Right atrium auricular region (tissue), 2 donors: ENCODE results near the gene DNAH10. TPM values are rescaled to one million over a fixed set of nuclear protein-coding genes. Genes with fewer than 3 reads are reported as not detected.

Experiments
- DNase-seq: peaks from one replicate; pipeline ENCODE4 v3.0.0-alpha.2; 2019; ENCODE audit warnings: low spot score
- H3K27ac ChIP-seq, 2 donors: fragments of 200-600 bp; sonication (generic); 1 replicate in 1 of 2; 2 replicates in 1 of 2; pipeline ENCODE4 v1.5.1; 2016 to 2019
- H3K27me3 ChIP-seq, 2 donors: fragments of 200-600 bp; sonication (generic); one replicate each; pipeline versions ENCODE4 v1.5.1 to v1.6.0; 2017 to 2019
- H3K36me3 ChIP-seq: fragments of 200-600 bp; sonication (generic); one replicate; pipeline ENCODE4 v1.5.1; 2016
- H3K4me1 ChIP-seq, 2 donors: fragments of 200-600 bp; sonication (generic); one replicate each; pipeline versions ENCODE4 v1.5.1 to v1.6.0; 2017 to 2019
- H3K4me3 ChIP-seq, 2 donors: fragments of 200-600 bp; sonication (generic); 1 replicate in 1 of 2; 2 replicates in 1 of 2; pipeline ENCODE4 v1.5.1; 2017 to 2019; ENCODE audit warnings: mild to moderate bottlenecking in 1 of 2, moderate library complexity in 1 of 2
- H3K9me3 ChIP-seq, 2 donors: fragments of 200-600 bp; sonication (generic); one replicate each; pipeline ENCODE4 v1.5.1; 2019
- total RNA-seq, 2 donors: library from RNA; depleted of rRNA; stranded (reverse); fragments of >200 nt; gene quantifications; one replicate each; pipeline ENCODE4 v1.1.0, GENCODE V29; 2016
- TF ChIP-seq, protein P1 (sequence below), 2 donors: fragments of 200-600 bp; sonication (generic); IDR thresholded peaks; one replicate each; pipeline ENCODE4 v1.5.1; 2019; ENCODE audit warnings: antibody characterized with exemption in 2 of 2

Gene DNAH10
- total RNA-seq, 2 donors from 2014 or later: 0.11 TPM; not detected in 1

DNA sequence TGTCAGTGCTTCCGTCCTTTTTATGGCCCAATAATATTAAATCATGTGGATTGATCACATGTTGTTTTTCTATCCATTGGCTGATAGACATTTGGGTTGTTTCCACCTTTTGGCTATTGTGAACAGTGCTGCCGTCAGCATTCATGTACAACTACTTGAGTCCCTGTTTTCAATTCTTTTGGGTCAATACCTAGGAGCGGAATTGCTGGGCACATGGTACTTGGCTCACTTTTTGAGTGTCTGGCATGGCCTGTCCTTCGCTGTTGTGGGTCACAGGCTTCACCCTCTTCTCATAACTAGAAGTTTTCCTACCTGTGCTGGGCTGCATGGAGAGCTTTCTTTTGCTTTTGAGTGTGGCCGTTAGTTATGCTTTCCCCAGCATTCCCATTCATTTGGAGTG, 72.7 kb downstream of the DNAH10 start:
- no peak overlapping the region for H3K4me3 ChIP-seq
- H3K27ac ChIP-seq: no peak overlapping the region
- no peaks in the 10 kb centered on the region for H3K36me3 ChIP-seq
- peaks cover 0 to 7% of the 10 kb centered on the region in 2 donors for H3K9me3 ChIP-seq
- no peaks in the 10 kb centered on the region for H3K27me3 ChIP-seq
- H3K4me1 ChIP-seq: no peaks in the 10 kb centered on the region
- TF ChIP-seq, protein P1, sequence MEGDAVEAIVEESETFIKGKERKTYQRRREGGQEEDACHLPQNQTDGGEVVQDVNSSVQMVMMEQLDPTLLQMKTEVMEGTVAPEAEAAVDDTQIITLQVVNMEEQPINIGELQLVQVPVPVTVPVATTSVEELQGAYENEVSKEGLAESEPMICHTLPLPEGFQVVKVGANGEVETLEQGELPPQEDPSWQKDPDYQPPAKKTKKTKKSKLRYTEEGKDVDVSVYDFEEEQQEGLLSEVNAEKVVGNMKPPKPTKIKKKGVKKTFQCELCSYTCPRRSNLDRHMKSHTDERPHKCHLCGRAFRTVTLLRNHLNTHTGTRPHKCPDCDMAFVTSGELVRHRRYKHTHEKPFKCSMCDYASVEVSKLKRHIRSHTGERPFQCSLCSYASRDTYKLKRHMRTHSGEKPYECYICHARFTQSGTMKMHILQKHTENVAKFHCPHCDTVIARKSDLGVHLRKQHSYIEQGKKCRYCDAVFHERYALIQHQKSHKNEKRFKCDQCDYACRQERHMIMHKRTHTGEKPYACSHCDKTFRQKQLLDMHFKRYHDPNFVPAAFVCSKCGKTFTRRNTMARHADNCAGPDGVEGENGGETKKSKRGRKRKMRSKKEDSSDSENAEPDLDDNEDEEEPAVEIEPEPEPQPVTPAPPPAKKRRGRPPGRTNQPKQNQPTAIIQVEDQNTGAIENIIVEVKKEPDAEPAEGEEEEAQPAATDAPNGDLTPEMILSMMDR (IDR thresholded peaks at IDR 0.05): no peak
- no peak for DNase-seq

DNA sequence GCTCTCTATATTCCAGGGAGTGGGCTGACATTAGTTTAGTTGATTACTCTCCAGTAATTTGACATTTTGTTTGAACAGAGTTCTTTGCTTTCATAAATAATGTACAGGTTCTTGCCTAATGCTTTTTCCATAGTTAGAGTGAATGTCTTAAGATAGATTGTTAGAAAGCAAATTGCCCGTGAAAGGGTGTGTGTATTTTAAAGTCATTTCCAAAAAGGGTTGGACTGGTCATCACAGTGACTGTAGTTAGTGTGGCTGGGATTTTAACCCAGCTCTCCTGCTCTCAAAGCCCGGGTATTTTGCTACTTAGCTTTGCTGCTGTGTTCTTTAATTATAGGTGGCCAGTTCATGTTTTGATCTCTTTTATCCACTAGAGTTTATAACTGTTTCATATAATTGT, 74.2 kb downstream of the DNAH10 start:
- H3K9me3 ChIP-seq: peaks cover 0 to 7% of the 10 kb centered on the region in 2 donors
- H3K27ac ChIP-seq: no peak overlapping the region
- DNase-seq: no peak
- no peak overlapping the region for H3K4me3 ChIP-seq
- TF ChIP-seq, protein P1 (IDR thresholded peaks at IDR 0.05): no peak
- no peaks in the 10 kb centered on the region for H3K4me1 ChIP-seq
- no peaks in the 10 kb centered on the region for H3K27me3 ChIP-seq
- H3K36me3 ChIP-seq: no peaks in the 10 kb centered on the region

DNA sequence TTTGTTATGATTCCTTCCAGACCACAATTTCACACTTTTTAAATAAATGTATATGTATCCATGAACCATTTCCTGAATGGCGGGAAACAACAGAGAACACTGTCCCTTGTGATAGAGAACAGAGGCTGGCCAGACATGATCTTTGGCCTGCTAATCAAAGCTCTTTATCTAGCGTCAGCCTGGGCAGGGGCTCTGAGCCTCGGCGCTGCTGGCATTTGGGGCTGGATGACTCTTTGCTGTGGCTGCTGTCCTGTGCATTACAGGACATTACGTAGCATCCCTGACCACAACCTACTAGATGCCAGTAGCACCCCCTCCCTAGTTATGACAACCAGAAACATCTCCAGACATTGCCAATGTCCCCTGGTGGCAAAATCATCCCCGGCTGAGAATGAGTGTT, 77.7 kb downstream of the DNAH10 start:
- H3K9me3 ChIP-seq: peaks cover 0 to 3% of the 10 kb centered on the region in 2 donors
- no peak overlapping the region for H3K27ac ChIP-seq
- H3K4me1 ChIP-seq: no peaks in the 10 kb centered on the region
- H3K27me3 ChIP-seq: no peaks in the 10 kb centered on the region
- no peaks in the 10 kb centered on the region for H3K36me3 ChIP-seq
- DNase-seq: no peak
- TF ChIP-seq, protein P1 (IDR thresholded peaks at IDR 0.05): no peak
- H3K4me3 ChIP-seq: no peak overlapping the region

DNA sequence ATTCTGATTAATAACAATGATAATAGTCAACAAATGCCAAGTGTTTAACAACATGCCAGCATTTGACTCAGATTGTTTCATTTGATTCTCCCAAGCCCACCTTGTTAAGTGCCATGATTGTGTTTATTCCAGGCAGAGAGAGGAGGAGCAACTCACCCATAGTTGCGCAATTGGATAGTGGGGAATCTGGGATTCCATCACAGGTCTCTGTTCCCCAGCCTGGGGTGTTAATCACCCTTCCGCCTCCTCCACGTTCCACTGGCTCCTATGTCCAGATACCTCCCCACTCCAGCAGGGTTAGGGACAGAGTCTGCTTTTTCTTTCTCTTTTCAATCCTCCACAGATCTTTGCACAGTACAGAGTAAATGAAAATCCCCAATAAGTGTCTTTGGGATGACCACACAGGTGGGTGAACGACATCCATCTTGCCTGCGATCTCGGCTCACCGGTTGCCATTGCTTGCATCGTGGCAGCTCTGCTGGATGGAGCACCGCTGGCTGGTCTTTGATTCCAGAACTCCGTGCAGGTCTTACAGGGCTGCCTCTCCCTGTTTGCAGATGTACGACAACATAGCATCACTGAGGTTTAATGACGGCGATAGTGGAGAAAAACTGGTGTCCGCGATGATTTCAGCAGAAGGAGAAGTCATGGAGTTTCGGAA, 78.8 kb downstream of the DNAH10 start:
- H3K4me3 ChIP-seq: no peak overlapping the region
- H3K4me1 ChIP-seq: no peaks in the 10 kb centered on the region
- no peaks in the 10 kb centered on the region for H3K27me3 ChIP-seq
- no peak overlapping the region for H3K27ac ChIP-seq
- DNase-seq: no peak
- no peaks in the 10 kb centered on the region for H3K9me3 ChIP-seq
- TF ChIP-seq, protein P1 (IDR thresholded peaks at IDR 0.05): no peak
- H3K36me3 ChIP-seq: no peaks in the 10 kb centered on the region

DNA sequence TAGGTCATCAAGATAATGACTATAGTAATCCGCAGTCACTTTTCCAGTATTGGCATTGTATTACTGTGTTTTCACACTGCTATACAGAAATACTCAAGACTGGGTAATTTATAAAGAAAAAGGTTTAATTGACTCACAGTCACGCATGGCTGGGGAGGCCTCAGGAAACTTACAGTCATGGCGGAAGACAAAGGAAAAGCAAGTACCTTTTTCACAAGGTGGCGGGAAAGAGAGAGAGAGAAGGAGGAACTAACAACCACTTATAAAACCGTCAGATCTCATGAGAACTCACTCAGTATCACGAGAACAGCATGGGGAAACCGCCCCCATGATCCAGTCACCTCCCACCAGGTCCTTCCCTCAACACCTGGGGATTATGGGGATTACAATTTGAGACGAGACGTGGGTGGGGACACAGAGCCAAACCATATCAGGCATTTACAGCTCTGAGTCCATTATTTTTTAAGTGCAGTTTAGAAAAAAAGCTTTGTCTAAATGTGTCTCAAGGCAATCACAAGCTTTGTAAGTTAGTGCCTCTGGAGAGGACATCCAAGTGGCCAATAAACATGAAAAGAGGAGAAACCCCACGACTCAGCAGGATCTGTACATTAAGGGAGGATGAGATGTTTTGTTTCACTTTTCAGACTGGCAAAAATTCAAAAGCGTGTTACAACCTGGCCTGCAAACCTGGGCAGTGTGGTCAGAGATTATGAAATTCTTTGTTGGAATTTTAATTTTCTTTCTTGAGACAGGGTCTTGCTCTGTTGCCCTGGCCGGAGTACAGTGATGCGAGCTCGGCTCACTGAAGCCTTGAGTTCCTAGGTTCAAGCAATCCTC, 82.0 kb downstream of the DNAH10 start:
- Histone ChIP-seq H3K27ac (no peak overlapping the region), H3K4me1 (no peaks in the 10 kb centered on the region)

More for the DNA sequence above, 82.0 kb downstream of the DNAH10 start:
- no peak for DNase-seq
- no peaks in the 10 kb centered on the region for H3K27me3 ChIP-seq
- TF ChIP-seq, protein P1 (IDR thresholded peaks at IDR 0.05): no peak
- no peaks in the 10 kb centered on the region for H3K36me3 ChIP-seq
- no peaks in the 10 kb centered on the region for H3K9me3 ChIP-seq
- no peak overlapping the region for H3K4me3 ChIP-seq
